Breast epithelium (tissue), 3 donors: ENCODE measurements around the gene TRIM40.

ENCODE experiments used
- CTCF ChIP-seq, 3 donors: fragments of 450-650 bp; IDR thresholded peaks; one replicate each; pipeline ENCODE4 v1.5.1; 2016 to 2017; ENCODE audit warnings: antibody characterized with exemption in 3 of 3, mild to moderate bottlenecking in 3 of 3, moderate library complexity in 3 of 3
- POLR2A ChIP-seq: fragments of 450-650 bp; IDR thresholded peaks from one replicate; pipeline ENCODE4 v1.6.1; 2016; ENCODE audit warnings: antibody characterized with exemption, mild to moderate bottlenecking, moderate library complexity

GRCh38 chr6:30144811-30145210 is 8.9 kb downstream of the TRIM40 start:
- TF ChIP-seq POLR2A (no peak), CTCF (IDR thresholded peaks at IDR 0.05) (no peak)
